Measurements from ENCODE around the gene TBC1D3C.
"Not testable (repeated sequence)": the region's sequence is repeated elsewhere in the genome, so short reads cannot be mapped to it uniquely, and the experiment has no call there.

The TBC1D3C gene

DNA sequence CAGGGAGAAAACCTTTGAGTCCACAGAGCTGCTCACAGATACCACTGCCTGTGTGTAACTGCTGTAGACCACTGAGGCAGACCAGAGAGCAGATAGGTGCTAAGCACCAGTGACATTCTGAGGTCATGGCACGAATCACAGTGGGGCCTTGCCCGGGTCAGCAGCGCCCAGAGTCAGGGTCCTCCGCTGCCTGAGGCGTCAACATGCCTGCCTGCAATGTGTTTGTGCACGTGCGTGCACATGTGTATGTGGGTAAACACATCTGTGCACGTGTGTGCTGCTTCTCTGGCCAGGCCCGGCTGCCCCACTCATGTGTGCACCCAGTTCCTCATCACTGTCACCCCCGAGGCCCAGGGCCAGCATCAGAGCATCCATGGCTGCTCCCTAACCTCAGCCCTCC lies at the start of gene TBC1D3C:
Gene TBC1D3C, minus strand, starts transcription at position 101 of the 400 bp plus-strand sequence. CDS start 1,568 bp downstream, outside the sequence.
- not testable (repeated sequence) for DNase-seq

DNA sequence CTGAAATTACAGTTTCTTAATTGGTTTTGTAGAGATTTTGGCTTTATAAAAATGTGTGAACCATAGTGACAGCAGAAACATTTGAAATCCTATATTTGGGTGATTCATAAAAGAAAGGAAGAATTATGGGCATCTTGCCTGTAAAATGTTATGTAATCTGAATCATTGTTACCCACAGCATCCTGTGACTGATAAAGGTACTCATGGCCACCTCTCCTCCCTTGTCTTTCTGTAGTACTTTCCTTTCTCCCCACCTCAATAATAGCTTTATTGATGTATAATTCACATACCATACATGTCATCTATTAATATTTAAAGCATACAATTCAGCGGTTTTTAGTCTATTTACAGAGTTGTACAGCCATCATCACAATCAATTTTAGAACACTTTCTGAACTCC lies 30.8 kb upstream of the TBC1D3C start:
- not testable (repeated sequence) for DNase-seq

DNA sequence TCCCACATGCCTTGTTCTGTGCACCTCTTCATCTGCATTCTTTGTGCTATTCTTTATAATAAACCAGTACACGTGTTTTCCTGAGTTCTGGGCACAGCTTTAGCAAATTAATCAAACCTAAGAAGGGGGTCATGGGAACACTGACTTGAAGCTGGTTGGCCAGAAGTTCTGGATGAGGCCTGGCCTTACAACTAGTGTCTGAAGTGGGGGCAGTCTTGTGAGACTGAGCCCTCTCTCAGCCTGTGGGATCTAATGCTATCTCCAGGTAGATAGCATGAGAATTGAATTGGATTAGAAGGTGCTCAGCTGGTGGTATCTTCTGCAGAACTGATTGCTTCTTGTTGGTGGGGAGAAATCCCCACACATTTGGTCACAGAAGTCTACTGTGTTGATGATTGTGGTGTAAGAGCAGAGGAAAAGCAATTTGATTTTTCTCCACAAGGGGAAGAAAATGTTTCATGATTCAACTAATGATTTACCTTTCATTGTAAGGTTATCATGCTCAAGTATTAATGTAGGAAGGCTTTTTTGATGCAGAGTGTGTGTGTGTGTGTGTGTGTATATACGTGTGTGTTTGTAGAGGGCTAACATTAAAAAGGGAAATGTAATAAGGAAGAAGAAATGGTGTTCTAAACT lies 25.7 kb upstream of the TBC1D3C start:
- not testable (repeated sequence) for DNase-seq

DNA sequence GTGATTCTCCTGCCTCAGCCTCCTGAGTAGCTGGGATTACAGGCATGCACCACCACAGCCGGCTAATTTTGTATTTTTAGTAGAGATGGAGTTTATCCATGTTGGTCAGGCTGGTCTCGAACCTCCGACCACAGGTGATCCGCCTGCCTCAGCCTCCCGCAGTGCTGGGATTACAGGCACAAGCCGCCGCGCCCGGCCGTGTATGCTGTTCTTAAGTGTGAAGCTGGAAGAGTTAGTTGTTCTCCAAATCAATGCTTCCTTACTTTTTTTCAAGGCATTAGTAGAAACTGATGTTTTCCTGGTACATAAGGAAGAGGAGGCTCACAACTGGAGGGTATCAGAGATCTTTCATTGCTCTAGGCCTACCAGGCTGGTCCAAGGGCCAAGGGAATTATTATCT lies 19.7 kb upstream of the TBC1D3C start:
- DNase-seq, result not testable (repeated sequence)

DNA sequence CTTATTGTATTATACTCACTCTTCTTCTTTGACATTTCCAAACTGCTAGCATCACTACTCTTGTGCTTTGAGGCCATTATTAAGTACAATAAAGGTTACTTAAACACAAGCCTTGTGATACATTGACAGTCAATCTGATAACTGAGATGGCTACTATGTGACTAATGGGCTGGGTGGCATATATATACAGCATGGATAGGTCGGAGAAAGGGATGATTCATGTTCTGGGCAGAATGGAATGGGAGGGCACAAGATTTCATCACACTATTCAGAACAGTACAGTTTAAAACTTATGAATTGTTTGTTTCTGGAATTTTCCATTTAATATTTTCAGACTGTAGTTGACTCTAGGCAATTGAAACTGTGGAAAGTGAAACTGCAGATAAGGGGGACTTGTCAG lies 18.9 kb upstream of the TBC1D3C start:
- DNase-seq, result not testable (repeated sequence)

Data from DMS 273 treated with DMSO at 0.1 percent for 48 hours (cell line).